Mesendoderm (in vitro differentiated cells): ENCODE measurements around the gene MICAL2.

Experiments
- DNase-seq: peaks from one replicate; pipeline ENCODE4 v3.0.0; 2013
- H2AK5ac ChIP-seq: 2 replicates; pipeline ENCODE4 v1.6.1; 2013; ENCODE audit warnings: low read length, inconsistent platforms
- H2BK120ac ChIP-seq: 2 replicates; pipeline ENCODE4 v1.6.1; 2013; ENCODE audit warnings: low read depth, mild to moderate bottlenecking, low read length, moderate library complexity, mixed read lengths
- H2BK15ac ChIP-seq: replicated peaks from 2 replicates; pipeline ENCODE4 v1.6.1; 2013; ENCODE audit warnings: low read depth, mild to moderate bottlenecking, moderate library complexity
- H2BK5ac ChIP-seq: 2 replicates; pipeline ENCODE4 v1.6.1; 2013; ENCODE audit warnings: low read length, inconsistent platforms
- H3K18ac ChIP-seq: 2 replicates; pipeline ENCODE4 v1.6.1; 2013; ENCODE audit warnings: mild to moderate bottlenecking, low read length, mixed read lengths
- H3K23ac ChIP-seq: one replicate; pipeline ENCODE4 v1.6.1; 2013; ENCODE audit warnings: low read length
- H3K27ac ChIP-seq: 2 replicates; pipeline ENCODE4 v1.5.1; 2013; ENCODE audit warnings: low read depth, mild to moderate bottlenecking, inconsistent platforms, low read length, moderate library complexity
- H3K27me3 ChIP-seq: 2 replicates; pipeline ENCODE4 v1.6.1; 2013; ENCODE audit warnings: low read length, control low read depth, mild to moderate bottlenecking, inconsistent platforms; ENCODE audit not compliant: insufficient read depth, poor library complexity
- H3K36me3 ChIP-seq: 2 replicates; pipeline ENCODE4 v1.6.1; 2013; ENCODE audit warnings: low read length, inconsistent platforms; ENCODE audit not compliant: control insufficient read depth, insufficient read depth
- H3K4ac ChIP-seq: one replicate; pipeline ENCODE4 v1.6.1; 2013; ENCODE audit warnings: low read depth, mild to moderate bottlenecking, low read length, moderate library complexity
- H3K4me1 ChIP-seq: 2 replicates; pipeline ENCODE4 v1.6.1; 2013; ENCODE audit warnings: low read depth, low read length, inconsistent platforms; ENCODE audit not compliant: control insufficient read depth
- H3K4me2 ChIP-seq: 2 replicates; pipeline ENCODE4 v1.6.1; 2013; ENCODE audit warnings: low read length
- H3K4me3 ChIP-seq: 2 replicates; pipeline ENCODE4 v1.5.1; 2013; ENCODE audit warnings: mild to moderate bottlenecking, low read length
- H3K56ac ChIP-seq: one replicate; pipeline ENCODE4 v1.6.1; 2013; ENCODE audit warnings: low read length
- H3K79me1 ChIP-seq: 2 replicates; pipeline ENCODE4 v1.6.1; 2013; ENCODE audit warnings: low read length, inconsistent platforms
- H3K79me2 ChIP-seq: 2 replicates; pipeline ENCODE4 v1.6.1; 2013; ENCODE audit warnings: mild to moderate bottlenecking, low read length; ENCODE audit not compliant: control insufficient read depth, insufficient read depth
- H3K9ac ChIP-seq: 2 replicates; pipeline ENCODE4 v1.6.1; 2013; ENCODE audit warnings: low read length, inconsistent platforms
- H4K5ac ChIP-seq: one replicate; pipeline ENCODE4 v1.6.1; 2013; ENCODE audit warnings: low read length
- H4K8ac ChIP-seq: one replicate; pipeline ENCODE4 v1.6.1; 2013; ENCODE audit warnings: low read depth, mild to moderate bottlenecking, control low read depth, low read length, moderate library complexity
- WGBS: extraction: QIAGEN DNeasy Blood & Tissue Kit; methylation state at CpG from one replicate; pipeline ENCODE4 v1.1.7; 2013; ENCODE audit warnings: low lambda C conversion rate, missing lambda C conversion rate; ENCODE audit not compliant: insufficient coverage; ENCODE audit errors: extremely low coverage; 5-methylcytosine and 5-hydroxymethylcytosine counted together

The MICAL2 gene

GRCh38 chr11:12199231-12199948 is 89.0 kb downstream of the MICAL2 start:
- no CpG with 5 or more reads among the region's 13 CpGs for WGBS
- H3K9ac ChIP-seq, result peak overlapping the region; percentile 11
- no peaks in the 10 kb centered on the region for H3K36me3 ChIP-seq
- no peak overlapping the region for H4K8ac ChIP-seq
- no peak overlapping the region for H3K27ac ChIP-seq
- no peaks in the 10 kb centered on the region for H3K27me3 ChIP-seq
- H3K23ac ChIP-seq, result no peak overlapping the region
- H3K79me1 ChIP-seq, result no peaks in the 10 kb centered on the region
- no peak overlapping the region for H3K4me2 ChIP-seq
- no peak overlapping the region for H2BK120ac ChIP-seq
- DNase-seq, result peak; percentile 52
- H2BK5ac ChIP-seq, result peak overlapping the region; percentile 17
- no peak overlapping the region for H3K18ac ChIP-seq
- H3K4me3 ChIP-seq, result no peak overlapping the region
- H3K4ac ChIP-seq, result no peak overlapping the region
- H3K4me1 ChIP-seq, result peaks cover 13% of the 10 kb centered on the region
- H3K79me2 ChIP-seq, result no peaks in the 10 kb centered on the region
- no peak overlapping the region for H4K5ac ChIP-seq
- H2BK15ac ChIP-seq, result no peak overlapping the region
- peak overlapping the region; percentile 62 for H3K56ac ChIP-seq
- peak overlapping the region; percentile 43 for H2AK5ac ChIP-seq

GRCh38 chr11:12200279-12200990 is 90.0 kb downstream of the MICAL2 start:
- no peak overlapping the region for H3K4me2 ChIP-seq
- H3K79me2 ChIP-seq, result no peaks in the 10 kb centered on the region
- no peak overlapping the region for H3K9ac ChIP-seq
- no peak overlapping the region for H3K4me3 ChIP-seq
- H3K36me3 ChIP-seq, result no peaks in the 10 kb centered on the region
- no CpG with 5 or more reads among the region's 14 CpGs for WGBS
- H4K8ac ChIP-seq, result no peak overlapping the region
- H3K18ac ChIP-seq, result peak overlapping the region; percentile 3
- peaks cover 13% of the 10 kb centered on the region for H3K4me1 ChIP-seq
- peak overlapping the region; percentile 72 for H2BK5ac ChIP-seq
- H2AK5ac ChIP-seq, result no peak overlapping the region
- no peak for DNase-seq
- no peaks in the 10 kb centered on the region for H3K79me1 ChIP-seq
- H3K27ac ChIP-seq, result no peak overlapping the region
- H3K4ac ChIP-seq, result peak overlapping the region; percentile 48
- H3K23ac ChIP-seq, result no peak overlapping the region
- no peaks in the 10 kb centered on the region for H3K27me3 ChIP-seq
- no peak overlapping the region for H4K5ac ChIP-seq
- peak overlapping the region; percentile 36 for H3K56ac ChIP-seq
- no peak overlapping the region for H2BK15ac ChIP-seq
- H2BK120ac ChIP-seq, result peak overlapping the region; percentile 10

- Histone ChIP-seq H2BK120ac (peak overlapping the region; percentile 10), H3K79me1 (no peaks in the 10 kb centered on the region), H3K4me1 (peaks cover 13% of the 10 kb centered on the region), H4K8ac (no peak overlapping the region), H3K23ac (no peak overlapping the region), H4K5ac (peak overlapping the region; percentile 34), H3K18ac (peak overlapping the region; percentile 0), H2BK5ac (peak overlapping the region; percentile 85), H3K27ac (peak overlapping the region; percentile 13), H3K9ac (peak overlapping the region; percentile 10), H2BK15ac (no peak overlapping the region), H3K4me3 (no peak overlapping the region), H3K79me2 (no peaks in the 10 kb centered on the region), H3K56ac (peak overlapping the region; percentile 71), H3K27me3 (no peaks in the 10 kb centered on the region), H3K36me3 (no peaks in the 10 kb centered on the region), H2AK5ac (peak overlapping the region; percentile 81), H3K4ac (no peak overlapping the region), H3K4me2 (no peak overlapping the region)
- no CpG with 5 or more reads among the region's 18 CpGs for WGBS
- DNase-seq, result peak; percentile 94
Measured at GRCh38 chr11:12200991-12201985, 90.9 kb downstream of the MICAL2 start.

GRCh38 chr11:12202661-12203310 is 92.4 kb downstream of the MICAL2 start:
- WGBS, result no CpG with 5 or more reads among the region's 7 CpGs
- peaks cover 13% of the 10 kb centered on the region for H3K4me1 ChIP-seq

GRCh38 chr11:12204506-12204905 is 94.1 kb downstream of the MICAL2 start:
- WGBS, result no CpG with 5 or more reads among the region's 1 CpG
- Histone ChIP-seq H4K8ac (no peak overlapping the region), H3K27ac (no peak overlapping the region), H4K5ac (no peak overlapping the region), H3K18ac (no peak overlapping the region), H2AK5ac (no peak overlapping the region), H3K79me1 (no peaks in the 10 kb centered on the region), H3K79me2 (no peaks in the 10 kb centered on the region), H3K56ac (no peak overlapping the region), H3K4me2 (no peak overlapping the region), H3K4me1 (peaks cover 9% of the 10 kb centered on the region), H3K23ac (no peak overlapping the region), H2BK15ac (no peak overlapping the region), H3K4ac (no peak overlapping the region), H3K4me3 (no peak overlapping the region), H3K9ac (no peak overlapping the region), H3K36me3 (no peaks in the 10 kb centered on the region), H3K27me3 (no peaks in the 10 kb centered on the region), H2BK5ac (no peak overlapping the region), H2BK120ac (no peak overlapping the region)
- DNase-seq, result no peak

More at GRCh38 chr11:12202661-12203310, 92.4 kb downstream of the MICAL2 start:
- no peak overlapping the region for H2BK5ac ChIP-seq
- no peak overlapping the region for H4K8ac ChIP-seq
- no peak for DNase-seq
- H3K27me3 ChIP-seq, result no peaks in the 10 kb centered on the region
- H3K4me3 ChIP-seq, result no peak overlapping the region
- H3K4me2 ChIP-seq, result no peak overlapping the region
- H4K5ac ChIP-seq, result no peak overlapping the region
- no peak overlapping the region for H3K18ac ChIP-seq
- H2AK5ac ChIP-seq, result no peak overlapping the region
- no peak overlapping the region for H2BK15ac ChIP-seq
- H3K79me1 ChIP-seq, result no peaks in the 10 kb centered on the region
- H3K79me2 ChIP-seq, result no peaks in the 10 kb centered on the region
- H3K56ac ChIP-seq, result no peak overlapping the region
- no peaks in the 10 kb centered on the region for H3K36me3 ChIP-seq
- H2BK120ac ChIP-seq, result no peak overlapping the region
- H3K23ac ChIP-seq, result no peak overlapping the region
- H3K27ac ChIP-seq, result no peak overlapping the region
- no peak overlapping the region for H3K4ac ChIP-seq
- H3K9ac ChIP-seq, result no peak overlapping the region
